GM12872 (cell line): ENCODE measurements around the gene ACTN4.

Experiments used
- CTCF ChIP-seq: IDR thresholded peaks from 3 replicates; pipeline ENCODE4 v1.5.1; 2011; ENCODE audit warnings: low read depth, mild to moderate bottlenecking, low read length, moderate library complexity; ENCODE audit not compliant: insufficient read depth

The ACTN4 gene

DNA sequence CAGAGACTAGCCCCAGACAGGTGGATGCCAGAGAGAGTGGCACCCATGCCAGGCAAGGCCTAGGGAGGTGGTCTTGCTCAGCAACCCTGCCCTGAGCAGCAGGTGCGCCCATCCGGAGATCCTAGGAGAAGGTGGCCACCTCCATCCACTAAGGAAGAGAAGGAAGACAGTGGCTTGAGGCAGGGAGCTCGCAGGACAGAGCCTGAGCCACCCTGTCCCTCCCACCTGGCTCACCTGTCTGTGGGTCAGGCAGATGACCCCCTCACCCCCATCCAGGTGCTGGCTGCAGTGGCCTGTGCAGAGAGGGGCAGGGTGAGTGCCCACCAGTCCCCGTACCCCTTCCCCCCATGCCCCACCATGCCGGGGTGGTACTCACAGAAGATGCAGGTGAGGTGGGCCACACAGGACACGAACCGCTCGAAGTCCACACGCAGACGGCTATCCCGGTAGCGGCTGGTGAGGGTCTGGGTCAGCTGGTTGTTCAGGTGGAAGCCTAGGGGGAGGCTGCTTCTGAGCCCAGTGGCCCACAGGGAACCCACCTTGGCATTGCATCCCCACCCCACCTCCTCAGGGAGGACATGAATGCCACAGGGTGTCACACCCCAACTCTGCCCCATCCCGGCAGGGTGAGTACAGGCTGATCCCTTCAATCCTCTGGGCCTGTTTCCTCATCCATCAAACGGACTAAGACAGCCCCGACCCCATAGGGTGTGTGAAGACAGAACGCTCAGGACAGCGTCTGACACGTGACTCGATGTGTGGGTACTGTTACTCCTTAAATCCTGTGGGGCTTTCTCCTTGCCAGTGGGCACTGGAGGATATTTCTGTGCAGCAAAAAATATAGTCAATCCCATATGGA is 83.5 kb downstream of the ACTN4 start:
- no peak for TF ChIP-seq CTCF

GRCh38 chr19:38731654-38732301 is 84.3 kb downstream of the ACTN4 start:
- TF ChIP-seq CTCF, result no peak

DNA sequence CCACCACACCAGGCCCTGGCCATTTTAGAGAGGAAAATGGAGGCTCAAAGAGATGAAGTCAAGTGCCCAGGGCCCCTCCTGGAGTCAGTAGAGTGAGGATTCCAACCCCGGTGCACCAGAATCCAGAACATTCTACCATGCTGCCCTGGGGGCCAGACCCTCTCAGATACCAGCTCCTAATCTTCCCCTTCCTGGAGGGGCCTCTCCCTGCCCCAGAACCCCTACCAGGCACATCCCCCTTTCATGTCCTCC is 85.7 kb downstream of the ACTN4 start:
- TF ChIP-seq CTCF, result no peak

- TF ChIP-seq CTCF, result no peak
These were observed 86.2 kb downstream of the ACTN4 start for GRCh38 chr19:38733493-38734175.

GRCh38 chr19:38734176-38734425 is 86.7 kb downstream of the ACTN4 start:
- TF ChIP-seq CTCF, result no peak

DNA sequence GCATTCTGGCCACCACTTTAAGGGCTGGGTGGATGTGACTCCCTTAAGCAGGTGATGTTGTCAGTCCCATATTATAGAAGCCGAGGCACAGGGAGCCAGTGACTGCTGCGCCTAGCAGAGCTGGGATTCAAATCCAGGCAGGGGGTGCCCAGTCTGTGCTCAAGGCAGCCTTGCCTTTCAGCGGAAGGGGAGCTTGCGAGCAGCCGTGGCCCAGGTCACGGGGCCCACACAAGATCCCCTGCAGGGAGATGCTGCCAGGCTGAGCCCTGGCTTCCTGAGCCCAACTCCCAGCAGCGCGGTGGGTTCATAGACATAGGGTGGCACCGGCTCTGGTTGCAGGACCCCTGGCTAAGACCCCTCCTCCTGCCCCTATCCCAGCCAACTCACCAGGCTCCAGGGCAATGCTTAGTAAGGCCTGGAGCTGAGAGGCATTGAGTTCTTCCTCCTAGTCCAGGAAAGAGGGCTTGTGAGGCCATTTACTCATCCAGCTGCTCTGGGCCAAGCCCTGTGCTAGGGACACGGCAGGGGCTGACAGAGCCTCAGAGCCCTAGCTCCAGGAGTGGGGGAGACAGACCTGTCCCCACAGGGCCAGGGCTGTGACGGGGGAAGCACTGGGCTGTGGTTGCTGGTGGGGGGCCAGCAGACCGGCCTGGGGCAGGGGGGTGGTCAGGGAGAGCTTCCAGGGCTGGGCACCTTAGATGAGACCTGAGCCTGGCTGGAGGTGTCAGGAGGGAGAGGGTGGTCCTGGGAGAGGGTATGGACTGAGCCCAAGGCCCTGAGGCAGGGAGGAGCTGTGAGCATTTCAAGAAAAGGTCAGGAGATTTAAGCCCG is 87.2 kb downstream of the ACTN4 start:
- TF ChIP-seq CTCF, result no peak

- TF ChIP-seq CTCF, result no peak
These were observed 87.8 kb downstream of the ACTN4 start for GRCh38 chr19:38735257-38735686.
